Stimulated activated CD8-positive, alpha-beta memory T cell treated with anti-CD3 and anti-CD28 coated beads, Interleukin-4, amount 100 ng/mL, for 1 hour (primary cell): ENCODE data around the gene F12.

ENCODE experiments used
- DNase-seq, 2 donors: peaks; one replicate each; pipeline ENCODE4 v3.0.0-alpha.2; 2020; ENCODE audit warnings: low read depth in 2 of 2, low spot score in 1 of 2

Gene F12

GRCh38 chr5:177357459-177358351, 51.7 kb downstream of the F12 start, which contains the start of gene RGS14:
Gene RGS14 (plus strand): TSS chr5:177357924. CDS start chr5:177358025, 101 bp downstream.
- DNase-seq: peak in 1 of 2 donors; percentile 30

- no peak for DNase-seq
Observed at GRCh38 chr5:177357146-177357458, 52.3 kb downstream of the F12 start.

- no peak for DNase-seq
Observed at GRCh38 chr5:177356746-177357145, 52.6 kb downstream of the F12 start.

GRCh38 chr5:177355868-177356168, 53.5 kb downstream of the F12 start:
- DNase-seq: no peak

GRCh38 chr5:177355162-177355867, 54.0 kb downstream of the F12 start:
- DNase-seq: no peak

GRCh38 chr5:177354711-177355110, 54.7 kb downstream of the F12 start:
- DNase-seq: no peak

GRCh38 chr5:177354256-177354655, 55.1 kb downstream of the F12 start:
- DNase-seq: no peak

- no peak for DNase-seq
Observed at GRCh38 chr5:177353093-177353492, 56.3 kb downstream of the F12 start.
